GM10248 (cell line): ENCODE measurements around the gene NFKBIE.

Source experiments
- CTCF ChIA-PET: fragments of 300-600 bp; sonication (Branson Sonifier 250); formaldehyde crosslinking; extraction: SDS; loops from one replicate; lab custom pipeline; 2021; ENCODE audit warnings: antibody characterized with exemption; lab: Yijun Ruan, JAX
- POLR2A ChIA-PET: fragments of 350-650 bp; sonication (Branson Sonifier 250); formaldehyde crosslinking; extraction: SDS; loops from one replicate; lab custom pipeline; 2020; ENCODE audit warnings: antibody characterized with exemption; lab: Yijun Ruan, JAX
- DNase-seq: peaks from one replicate; pipeline ENCODE4 v3.0.0; 2012; ENCODE audit errors: extremely low spot score
- TF ChIP-seq, protein P1 (sequence below): IDR thresholded peaks from 2 replicates; pipeline ENCODE4 v1.5.1; 2012; ENCODE audit warnings: mild to moderate bottlenecking, low read depth; ENCODE audit errors: extremely low read depth, missing control alignments, control extremely low read depth

The NFKBIE gene

DNA sequence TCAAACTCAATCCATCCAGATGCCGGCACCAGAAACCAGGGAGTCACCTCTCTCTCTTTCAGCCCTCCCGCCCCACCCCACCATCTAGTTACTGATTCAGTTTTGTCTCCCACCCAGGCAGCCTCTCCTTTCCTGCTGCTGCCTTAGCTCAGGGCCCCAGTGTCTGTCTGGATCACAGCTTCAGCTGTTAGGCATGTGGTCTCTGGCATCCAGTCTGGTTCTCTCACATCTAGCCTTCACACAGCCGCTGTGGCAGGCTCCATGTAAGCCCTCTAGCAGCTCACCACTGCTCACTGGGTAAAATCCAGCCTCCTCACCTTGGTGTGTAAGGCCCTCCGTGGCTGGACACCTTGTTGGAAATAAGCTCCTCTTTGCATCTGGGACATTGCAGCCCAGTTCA lies 26.5 kb upstream of the NFKBIE start:
- no peak for DNase-seq
- ChIA-PET POLR2A (no interaction called here), CTCF (interaction anchor here (1.1 to 2.6 kb wide), 5 partner anchors 8 to 47 kb away, joined by 5 to 11 read pairs (median 10); partner anchors contain the start of gene AARS2)
- TF ChIP-seq, protein P1, sequence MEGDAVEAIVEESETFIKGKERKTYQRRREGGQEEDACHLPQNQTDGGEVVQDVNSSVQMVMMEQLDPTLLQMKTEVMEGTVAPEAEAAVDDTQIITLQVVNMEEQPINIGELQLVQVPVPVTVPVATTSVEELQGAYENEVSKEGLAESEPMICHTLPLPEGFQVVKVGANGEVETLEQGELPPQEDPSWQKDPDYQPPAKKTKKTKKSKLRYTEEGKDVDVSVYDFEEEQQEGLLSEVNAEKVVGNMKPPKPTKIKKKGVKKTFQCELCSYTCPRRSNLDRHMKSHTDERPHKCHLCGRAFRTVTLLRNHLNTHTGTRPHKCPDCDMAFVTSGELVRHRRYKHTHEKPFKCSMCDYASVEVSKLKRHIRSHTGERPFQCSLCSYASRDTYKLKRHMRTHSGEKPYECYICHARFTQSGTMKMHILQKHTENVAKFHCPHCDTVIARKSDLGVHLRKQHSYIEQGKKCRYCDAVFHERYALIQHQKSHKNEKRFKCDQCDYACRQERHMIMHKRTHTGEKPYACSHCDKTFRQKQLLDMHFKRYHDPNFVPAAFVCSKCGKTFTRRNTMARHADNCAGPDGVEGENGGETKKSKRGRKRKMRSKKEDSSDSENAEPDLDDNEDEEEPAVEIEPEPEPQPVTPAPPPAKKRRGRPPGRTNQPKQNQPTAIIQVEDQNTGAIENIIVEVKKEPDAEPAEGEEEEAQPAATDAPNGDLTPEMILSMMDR, result no peak

DNA sequence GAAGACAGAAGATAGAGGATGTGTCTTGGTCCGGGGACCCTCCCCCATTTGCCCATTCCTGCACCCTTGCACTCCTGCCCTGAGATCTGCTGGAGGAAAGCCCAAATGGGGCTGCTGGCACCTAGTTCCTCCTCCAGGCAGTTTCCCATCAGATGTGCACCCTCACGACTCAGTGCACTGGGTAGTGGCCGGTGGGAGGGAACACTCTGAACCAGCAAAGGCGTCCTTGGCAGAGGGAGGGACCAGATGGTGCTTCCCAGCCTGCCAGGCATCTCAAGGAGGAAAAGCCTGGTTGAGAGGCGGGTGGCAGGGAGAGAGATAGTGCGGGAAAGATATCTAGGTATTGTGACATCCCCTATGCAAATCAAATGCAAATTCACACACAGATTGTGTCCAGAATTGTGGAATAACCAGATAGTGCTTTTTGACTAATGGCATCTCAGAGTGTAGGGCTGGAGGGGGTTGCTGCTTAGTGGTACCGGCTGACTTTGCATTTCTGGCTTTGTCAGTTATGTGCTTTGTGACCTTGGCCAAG lies 24.4 kb upstream of the NFKBIE start:
- DNase-seq, result no peak
- ChIA-PET CTCF (interaction anchor here (0.7 to 6.5 kb wide), 3 partner anchors 22 to 48 kb away, joined by 3 to 39 read pairs (median 3); partner anchors contain the start of genes AARS2 and TMEM151B), POLR2A (no interaction called here)
- TF ChIP-seq, protein P1, result no peak

DNA sequence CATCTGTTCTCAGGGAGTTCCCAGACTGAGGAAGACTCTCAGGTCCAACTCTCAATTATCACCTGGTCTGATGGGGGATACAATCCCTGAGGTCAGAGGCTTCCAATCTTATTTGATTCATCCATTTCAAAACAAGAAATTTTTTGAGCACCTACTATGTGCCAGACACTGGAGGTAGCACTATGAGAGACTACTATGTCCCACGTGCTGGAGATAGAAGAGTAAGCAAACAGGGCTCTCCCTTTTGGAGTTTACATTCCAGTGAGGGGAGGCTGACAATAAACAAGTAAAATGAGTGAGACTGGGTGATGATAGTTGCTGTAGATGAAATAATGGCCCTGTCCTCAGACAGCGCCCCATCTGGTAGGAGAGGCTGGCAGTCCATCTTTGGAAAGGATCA lies 21.4 kb upstream of the NFKBIE start:
- POLR2A ChIA-PET, result no interaction called here
- no peak for DNase-seq
- TF ChIP-seq, protein P1, result no peak
- CTCF ChIA-PET, result interaction anchor here (0.9 to 6.5 kb wide), 5 partner anchors 8 to 51 kb away, joined by 3 to 39 read pairs (median 4); partner anchors contain the start of genes AARS2 and TMEM151B

DNA sequence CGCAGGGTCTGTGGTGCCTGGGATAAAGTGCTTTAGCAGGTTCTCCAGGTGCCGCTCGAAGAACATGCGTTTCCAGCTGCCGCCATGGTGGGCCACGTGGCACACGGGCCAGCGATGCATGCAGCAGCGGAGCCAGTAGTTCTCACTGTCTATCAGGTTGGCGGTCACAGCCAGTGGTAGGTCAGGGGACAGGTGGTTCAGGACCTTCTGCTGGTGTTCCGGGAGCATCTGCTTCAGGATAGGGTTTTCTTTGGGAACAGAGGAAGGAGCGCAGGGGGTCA lies 20.9 kb upstream of the NFKBIE start:
- ChIA-PET CTCF (interaction anchor here (0.9 to 6.5 kb wide), 4 partner anchors 8 to 27 kb away, joined by 3 to 39 read pairs (median 4); partner anchors contain the start of genes AARS2 and TMEM151B), POLR2A (no interaction called here)
- TF ChIP-seq, protein P1, result no peak
- no peak for DNase-seq

DNA sequence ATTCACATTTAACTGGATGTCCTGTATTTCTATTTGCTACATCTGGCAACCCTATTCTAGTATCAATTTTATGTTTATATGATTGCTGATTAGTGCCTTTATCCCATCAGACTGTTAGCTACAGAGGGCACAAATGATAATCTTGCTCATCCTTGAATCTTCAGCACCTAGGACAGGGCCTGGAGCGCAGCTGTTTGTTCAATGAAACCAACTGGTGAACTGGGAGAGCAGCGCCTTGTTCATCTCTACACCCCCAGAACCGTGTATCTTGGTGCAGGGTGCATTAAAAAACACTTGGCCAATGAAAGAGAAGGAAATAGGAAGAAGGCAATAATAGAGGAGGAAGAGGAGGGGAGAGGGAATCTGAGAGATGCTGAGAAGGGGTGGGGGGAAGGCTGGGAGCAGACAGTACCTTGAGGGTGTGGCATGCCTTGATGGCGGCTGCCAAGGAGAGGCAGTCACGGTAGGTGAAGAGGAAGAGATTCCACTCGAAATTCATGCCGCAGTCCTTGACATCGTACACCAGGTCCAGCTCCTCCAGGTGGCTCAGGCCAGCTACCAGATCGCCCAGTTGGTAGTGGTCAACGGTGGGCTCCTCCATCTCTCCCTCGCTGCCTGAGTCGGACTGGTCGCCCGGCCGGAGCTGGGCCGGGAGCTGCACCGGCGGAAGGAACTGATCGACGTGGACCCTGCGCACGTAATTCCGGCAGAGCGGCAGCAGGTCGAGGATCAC lies 20.4 kb upstream of the NFKBIE start:
- TF ChIP-seq, protein P1, result no peak
- no peak for DNase-seq
- CTCF ChIA-PET, result interaction anchor here (0.9 to 6.5 kb wide), 5 partner anchors 9 to 27 kb away, joined by 3 to 39 read pairs (median 3); partner anchors contain the start of genes AARS2 and TMEM151B
- POLR2A ChIA-PET, result no interaction called here

DNA sequence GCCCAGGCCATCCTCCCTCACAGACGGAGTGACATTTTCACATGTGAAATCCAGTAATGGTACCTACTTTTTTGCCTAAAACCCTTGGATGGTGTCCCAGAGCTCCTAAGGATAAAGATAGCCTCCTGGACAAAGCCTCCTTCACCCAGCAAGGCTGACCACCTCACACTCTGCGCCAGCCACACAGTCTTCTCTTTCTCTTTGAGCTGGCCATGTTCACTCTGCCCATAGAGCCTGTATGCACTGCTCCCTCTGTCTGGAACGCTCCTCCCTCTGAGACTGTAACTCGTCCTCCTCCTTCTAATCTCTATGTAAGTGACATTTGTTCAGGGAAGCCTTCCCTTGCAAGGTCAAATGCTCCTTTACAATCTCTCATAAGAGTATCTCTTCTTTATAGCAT lies 19.5 kb upstream of the NFKBIE start:
- ChIA-PET POLR2A (no interaction called here), CTCF (interaction anchor here (1.0 to 6.5 kb wide), 2 partner anchors 12 to 17 kb away, joined by 3 to 39 read pairs; partner anchors contain the start of gene TMEM151B)
- DNase-seq, result no peak
- TF ChIP-seq, protein P1, result no peak
